WERI-Rb-1 (cell line): ENCODE results near the gene TCIRG1.

ENCODE experiments used
- DNase-seq: peaks from one replicate; pipeline ENCODE4 v3.0.0-alpha.2; 2020
- H3K27ac ChIP-seq: fragments of 250-450 bp; sonication (Bioruptor Pico); 2 replicates; pipeline ENCODE4 v1.5.1; 2020; ENCODE audit warnings: mild to moderate bottlenecking, moderate library complexity
- H3K27me3 ChIP-seq: fragments of 250-450 bp; sonication (Bioruptor Pico); 2 replicates; pipeline ENCODE4 v1.5.1; 2021; ENCODE audit warnings: mild to moderate bottlenecking, low read depth, moderate library complexity; ENCODE audit not compliant: insufficient read depth, severe bottlenecking
- H3K36me3 ChIP-seq: fragments of 250-450 bp; sonication (Bioruptor Pico); 2 replicates; pipeline ENCODE4 v1.5.1; 2020; ENCODE audit warnings: mild to moderate bottlenecking, moderate library complexity
- H3K4me3 ChIP-seq: 2 replicates; pipeline ENCODE4 v1.5.1; 2011; ENCODE audit warnings: low read depth, mild to moderate bottlenecking, control low read depth, low read length
- H3K9me3 ChIP-seq: fragments of 250-450 bp; sonication (Bioruptor Pico); 2 replicates; pipeline ENCODE4 v1.5.1; 2021; ENCODE audit warnings: mild to moderate bottlenecking, moderate library complexity; ENCODE audit not compliant: severe bottlenecking
- CTCF ChIP-seq: IDR thresholded peaks from 2 replicates; pipeline ENCODE4 v1.5.1; 2011; ENCODE audit warnings: low read depth, mild to moderate bottlenecking, control low read depth, inconsistent platforms, low read length

TCIRG1 gene

GRCh38 chr11:68018730-68019190 is 20.1 kb upstream of the TCIRG1 start:
- Histone ChIP-seq H3K27ac (no peak overlapping the region), H3K9me3 (no peaks in the 10 kb centered on the region), H3K27me3 (no peaks in the 10 kb centered on the region), H3K4me3 (no peak overlapping the region), H3K36me3 (no peaks in the 10 kb centered on the region)
- no peak for TF ChIP-seq CTCF
- DNase-seq: no peak

- Histone ChIP-seq H3K4me3 (no peak overlapping the region), H3K9me3 (peaks cover 2% of the 10 kb centered on the region), H3K27me3 (no peaks in the 10 kb centered on the region), H3K27ac (no peak overlapping the region), H3K36me3 (no peaks in the 10 kb centered on the region)
- no peak for TF ChIP-seq CTCF
- no peak for DNase-seq
These were observed 19.3 kb upstream of the TCIRG1 start for GRCh38 chr11:68019486-68019885.

- H3K9me3 ChIP-seq: peaks cover 3% of the 10 kb centered on the region
- no peaks in the 10 kb centered on the region for H3K27me3 ChIP-seq
- peak; percentile 55; the same call in 1 of the 2 replicates for TF ChIP-seq CTCF
- H3K27ac ChIP-seq: no peak overlapping the region
- H3K36me3 ChIP-seq: no peaks in the 10 kb centered on the region
- no peak for DNase-seq
- no peak overlapping the region for H3K4me3 ChIP-seq
These were observed 18.2 kb upstream of the TCIRG1 start for GRCh38 chr11:68020575-68020974.

- TF ChIP-seq CTCF: peak; percentile 58
These were observed 17.5 kb upstream of the TCIRG1 start for GRCh38 chr11:68021167-68021787.

GRCh38 chr11:68022531-68022930 is 16.3 kb upstream of the TCIRG1 start:
- Histone ChIP-seq H3K27me3 (no peaks in the 10 kb centered on the region), H3K4me3 (no peak overlapping the region), H3K36me3 (no peaks in the 10 kb centered on the region), H3K27ac (no peak overlapping the region), H3K9me3 (peaks cover 3% of the 10 kb centered on the region)
- no peak for TF ChIP-seq CTCF
- no peak for DNase-seq

More at GRCh38 chr11:68021167-68021787, 17.5 kb upstream of the TCIRG1 start:
- Histone ChIP-seq H3K36me3 (no peaks in the 10 kb centered on the region), H3K9me3 (peaks cover 3% of the 10 kb centered on the region), H3K27ac (no peak overlapping the region), H3K27me3 (no peaks in the 10 kb centered on the region), H3K4me3 (no peak overlapping the region)
- peak; percentile 60 for DNase-seq

- H3K4me3 ChIP-seq: no peak overlapping the region
- peaks cover 3% of the 10 kb centered on the region for H3K9me3 ChIP-seq
- H3K36me3 ChIP-seq: no peaks in the 10 kb centered on the region
- no peak overlapping the region for H3K27ac ChIP-seq
- no peaks in the 10 kb centered on the region for H3K27me3 ChIP-seq
- no peak for DNase-seq
- TF ChIP-seq CTCF: no peak
These were observed 14.3 kb upstream of the TCIRG1 start for GRCh38 chr11:68024508-68024907.
